Chondrocyte (in vitro differentiated cells): ENCODE data around the gene CEACAM3. TPM values are rescaled to one million over a fixed set of nuclear protein-coding genes. Genes with fewer than 3 reads are reported as not detected.

ENCODE experiments used
- DNase-seq: peaks from one replicate; pipeline ENCODE4 v3.0.0; 2021; ENCODE audit warnings: mixed read lengths, low spot score
- H3K27ac Mint-ChIP-seq: one replicate; pipeline ENCODE4 v1.8.0; 2021; ENCODE audit warnings: mild to moderate bottlenecking, moderate library complexity, mixed read lengths; ENCODE audit not compliant: unreplicated experiment
- H3K27me3 Mint-ChIP-seq: 2 replicates; pipeline ENCODE4 v1.8.0; 2021; ENCODE audit warnings: low read depth, mixed read lengths
- H3K36me3 Mint-ChIP-seq: 2 replicates; pipeline ENCODE4 v1.8.0; 2021; ENCODE audit warnings: low read depth, mixed read lengths
- H3K4me1 Mint-ChIP-seq: 2 replicates; pipeline ENCODE4 v1.8.0; 2021; ENCODE audit warnings: low read depth, mild to moderate bottlenecking, mixed read lengths
- H3K4me3 Mint-ChIP-seq: one replicate; pipeline ENCODE4 v1.8.0; 2021; ENCODE audit warnings: mild to moderate bottlenecking, moderate library complexity, mixed read lengths; ENCODE audit not compliant: unreplicated experiment
- H3K9me3 Mint-ChIP-seq: 2 replicates; pipeline ENCODE4 v1.8.0; 2021; ENCODE audit warnings: low read depth, mixed read lengths
- CTCF ChIP-seq: fragments of 200-600 bp; sonication (generic); IDR thresholded peaks from 2 replicates; pipeline ENCODE4 v1.5.0; 2021; ENCODE audit warnings: antibody characterized with exemption, mild to moderate bottlenecking, moderate library complexity
- total RNA-seq: library from RNA; stranded (reverse); gene quantifications from 3 replicates; pipeline ENCODE4 v1.2.1, GENCODE V29; 2021

The CEACAM3 gene
- total RNA-seq, 1 donor from 2014 or later, result not detected

DNA sequence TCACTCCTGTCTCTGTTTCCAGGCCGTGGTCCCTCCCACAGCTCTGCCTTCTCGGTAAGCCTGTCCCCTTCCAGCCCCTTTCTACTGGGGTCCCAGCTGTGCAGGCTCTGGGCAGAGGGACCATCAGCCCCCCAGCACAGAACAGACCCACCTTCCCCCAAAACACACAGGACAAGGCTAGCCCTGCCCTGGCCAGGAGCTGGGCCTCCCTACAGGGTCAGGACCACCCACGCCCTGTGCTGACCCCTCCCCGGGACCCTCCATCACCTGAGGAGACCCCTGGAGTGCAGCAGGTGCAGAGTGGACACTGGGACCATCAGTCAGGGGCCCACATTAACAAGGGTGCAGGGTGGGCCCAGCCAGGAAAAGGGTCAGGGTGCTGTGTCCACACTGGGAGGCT is 13.9 kb downstream of the CEACAM3 start:
- peaks cover 21% of the 10 kb centered on the region for H3K27me3 Mint-ChIP-seq
- DNase-seq, result no peak
- H3K9me3 Mint-ChIP-seq, result no peaks in the 10 kb centered on the region
- no peak overlapping the region for H3K4me3 Mint-ChIP-seq
- H3K4me1 Mint-ChIP-seq, result no peaks in the 10 kb centered on the region
- H3K27ac Mint-ChIP-seq, result no peak overlapping the region
- no peaks in the 10 kb centered on the region for H3K36me3 Mint-ChIP-seq
- TF ChIP-seq CTCF, result no peak

- Mint-ChIP-seq H3K27ac (no peak overlapping the region), H3K36me3 (no peaks in the 10 kb centered on the region), H3K4me1 (no peaks in the 10 kb centered on the region), H3K9me3 (no peaks in the 10 kb centered on the region), H3K27me3 (peaks cover 16% of the 10 kb centered on the region), H3K4me3 (no peak overlapping the region)
- no peak for TF ChIP-seq CTCF
- DNase-seq, result no peak
These were observed 14.6 kb downstream of the CEACAM3 start for GRCh38 chr19:41811036-41811435.

- TF ChIP-seq CTCF, result no peak
- Mint-ChIP-seq H3K36me3 (no peaks in the 10 kb centered on the region), H3K27me3 (peaks cover 16% of the 10 kb centered on the region), H3K4me3 (no peak overlapping the region), H3K9me3 (no peaks in the 10 kb centered on the region), H3K4me1 (no peaks in the 10 kb centered on the region), H3K27ac (no peak overlapping the region)
- DNase-seq, result no peak
These were observed 15.6 kb downstream of the CEACAM3 start for GRCh38 chr19:41811981-41812380.

GRCh38 chr19:41813911-41814310 is 17.5 kb downstream of the CEACAM3 start:
- Mint-ChIP-seq H3K4me1 (no peaks in the 10 kb centered on the region), H3K9me3 (no peaks in the 10 kb centered on the region), H3K27ac (no peak overlapping the region), H3K36me3 (no peaks in the 10 kb centered on the region), H3K27me3 (peaks cover 17% of the 10 kb centered on the region), H3K4me3 (no peak overlapping the region)
- DNase-seq, result peak; percentile 59
- TF ChIP-seq CTCF, result no peak

DNA sequence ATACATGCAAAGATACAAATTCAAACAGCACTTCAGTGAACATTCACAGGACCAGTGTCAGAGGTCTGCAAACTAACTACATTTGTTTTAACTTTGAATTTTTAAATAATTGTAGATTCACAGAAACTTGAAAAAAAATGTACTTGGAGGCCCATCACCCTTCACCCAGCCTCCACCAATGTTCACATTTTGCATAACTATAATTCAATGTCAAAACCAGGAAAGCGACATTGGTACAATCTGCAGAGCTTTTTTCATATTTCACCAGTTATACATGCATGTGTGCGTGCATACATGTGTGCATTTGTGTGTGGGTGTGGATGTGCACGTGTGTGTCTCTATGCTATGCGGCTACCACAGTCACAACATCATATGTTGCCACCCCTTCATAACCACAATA is 18.9 kb downstream of the CEACAM3 start:
- no peak overlapping the region for H3K27ac Mint-ChIP-seq
- peaks cover 17% of the 10 kb centered on the region for H3K27me3 Mint-ChIP-seq
- DNase-seq, result peak; percentile 10
- no peaks in the 10 kb centered on the region for H3K4me1 Mint-ChIP-seq
- TF ChIP-seq CTCF, result no peak
- no peaks in the 10 kb centered on the region for H3K9me3 Mint-ChIP-seq
- H3K36me3 Mint-ChIP-seq, result no peaks in the 10 kb centered on the region
- H3K4me3 Mint-ChIP-seq, result no peak overlapping the region
